Panc1 (cell line): Measurements from ENCODE around the gene BABAM2.

Source experiments
- CTCF ChIP-seq: fragments of 450-650 bp; IDR thresholded peaks from 2 replicates; pipeline ENCODE4 v1.5.1; 2017; ENCODE audit warnings: mild to moderate bottlenecking
- POLR2AphosphoS5 ChIP-seq: IDR thresholded peaks from 2 replicates; pipeline ENCODE4 v1.6.1; 2012; ENCODE audit warnings: mild to moderate bottlenecking, low read depth, low read length, moderate library complexity
- TCF7L2 ChIP-seq: IDR thresholded peaks from 2 replicates; pipeline ENCODE4 v1.6.1; 2011; ENCODE audit warnings: mild to moderate bottlenecking, low read depth, low read length, inconsistent platforms

DNA sequence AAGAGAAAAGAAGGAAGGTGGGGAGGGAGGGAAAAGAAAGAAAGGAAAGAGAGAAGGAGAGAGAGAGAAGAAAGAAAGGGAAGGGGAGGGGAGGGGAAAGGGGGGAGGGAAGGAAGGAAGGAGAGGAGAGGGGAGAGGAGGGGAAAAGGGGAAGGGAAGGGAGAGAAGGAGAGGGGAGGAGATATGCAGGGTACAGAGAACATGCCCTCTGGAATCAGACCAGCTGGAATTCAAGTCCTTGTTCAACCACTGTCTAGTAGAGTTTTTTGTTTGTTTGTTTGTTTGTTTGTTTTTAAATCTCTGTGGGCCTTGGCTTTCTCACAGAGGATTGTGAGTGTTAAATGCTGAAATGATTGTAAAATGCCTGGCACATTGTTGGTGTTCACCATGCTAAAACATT lies 424.4 kb downstream of the BABAM2 start:
- TF ChIP-seq CTCF (no peak), POLR2AphosphoS5 (no peak), TCF7L2 (no peak)
